WI38 (cell line): Measurements from ENCODE around the gene MRM1.
A peak's percentile ranks its signal among the peaks of the same experiment; 100 is the strongest.
"Not testable (repeated sequence)": the region's sequence is repeated elsewhere in the genome, so short reads cannot be mapped to it uniquely, and the experiment has no call there.

ENCODE experiments used
- H3K4me3 ChIP-seq: 2 replicates; pipeline ENCODE4 v1.5.1; 2011; ENCODE audit warnings: low read depth, mild to moderate bottlenecking, control low read depth, low read length
- CTCF ChIP-seq: IDR thresholded peaks from 2 replicates; pipeline ENCODE4 v1.5.1; 2012; ENCODE audit warnings: low read depth, mild to moderate bottlenecking, control low read depth, low read length

The MRM1 gene

GRCh38 chr17:36602030-36602748 lies 806 bp downstream of the MRM1 start:
- TF ChIP-seq CTCF: no peak
- H3K4me3 ChIP-seq: peak overlapping the region; percentile 88

- TF ChIP-seq CTCF: peak; percentile 74
Observed at GRCh38 chr17:36602924-36603384, 1.6 kb downstream of the MRM1 start.

GRCh38 chr17:36605028-36605427 lies 3.6 kb downstream of the MRM1 start:
- H3K4me3 ChIP-seq: not testable (repeated sequence)

More at GRCh38 chr17:36602924-36603384, 1.6 kb downstream of the MRM1 start:
- H3K4me3 ChIP-seq: peak overlapping the region; percentile 88

DNA sequence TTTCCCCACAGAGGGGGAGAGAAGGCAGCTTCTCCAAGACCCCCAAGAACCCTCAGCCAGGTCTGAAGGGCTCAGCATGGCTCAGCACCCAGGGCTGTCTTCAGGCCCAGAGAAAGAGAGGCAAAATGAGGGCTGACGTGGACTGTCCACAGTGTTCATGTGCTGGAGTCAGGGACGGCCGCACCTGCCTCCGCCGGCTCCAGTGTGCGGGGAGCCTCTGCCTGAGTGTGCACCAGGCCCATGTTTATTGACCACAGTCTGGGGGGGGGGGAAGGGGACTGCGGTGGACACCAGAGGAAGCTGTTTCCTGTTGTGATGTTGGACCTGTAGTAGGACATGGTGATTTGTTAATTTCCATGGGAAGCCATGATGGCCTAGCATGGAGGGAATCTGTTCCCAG lies 6.9 kb downstream of the MRM1 start:
- no peak for TF ChIP-seq CTCF
- no peak overlapping the region for H3K4me3 ChIP-seq

DNA sequence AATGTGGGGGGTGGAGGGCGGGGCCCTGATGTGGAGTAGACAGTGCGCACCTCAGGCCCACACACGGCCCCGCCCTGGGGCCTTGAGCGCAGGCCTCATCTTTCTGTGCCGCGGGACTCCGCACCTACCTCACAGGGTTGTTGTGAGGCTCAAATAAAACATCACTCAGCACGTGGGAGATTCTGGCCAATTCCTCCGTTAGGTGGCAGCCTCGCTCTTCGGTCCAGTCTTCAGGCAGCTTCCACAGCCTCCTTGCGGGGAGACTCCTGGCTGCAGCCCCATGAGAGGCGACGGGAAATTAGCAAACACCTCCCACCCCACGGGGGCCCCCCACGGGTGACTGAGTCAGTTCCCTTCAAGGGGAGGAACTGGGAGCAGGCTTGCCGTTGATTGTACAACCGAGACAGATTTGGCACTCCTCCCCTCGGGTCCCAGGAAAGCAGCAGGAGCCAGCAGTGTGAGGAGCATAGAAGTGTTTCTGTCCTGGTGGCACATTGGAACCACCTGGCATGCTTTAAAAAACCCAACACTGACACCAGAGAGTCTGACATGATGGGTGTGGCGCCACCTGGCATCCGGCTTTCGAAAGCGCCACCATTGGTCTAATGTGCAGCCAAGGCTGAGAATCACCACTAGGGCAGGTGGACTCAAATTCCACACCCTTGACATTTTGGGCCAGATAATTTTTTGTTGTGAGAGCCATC lies 7.6 kb downstream of the MRM1 start:
- no peak overlapping the region for H3K4me3 ChIP-seq
- TF ChIP-seq CTCF: peak; percentile 29

- no peak for TF ChIP-seq CTCF
- no peak overlapping the region for H3K4me3 ChIP-seq
Observed at GRCh38 chr17:36609498-36609862, 8.1 kb downstream of the MRM1 start.

DNA sequence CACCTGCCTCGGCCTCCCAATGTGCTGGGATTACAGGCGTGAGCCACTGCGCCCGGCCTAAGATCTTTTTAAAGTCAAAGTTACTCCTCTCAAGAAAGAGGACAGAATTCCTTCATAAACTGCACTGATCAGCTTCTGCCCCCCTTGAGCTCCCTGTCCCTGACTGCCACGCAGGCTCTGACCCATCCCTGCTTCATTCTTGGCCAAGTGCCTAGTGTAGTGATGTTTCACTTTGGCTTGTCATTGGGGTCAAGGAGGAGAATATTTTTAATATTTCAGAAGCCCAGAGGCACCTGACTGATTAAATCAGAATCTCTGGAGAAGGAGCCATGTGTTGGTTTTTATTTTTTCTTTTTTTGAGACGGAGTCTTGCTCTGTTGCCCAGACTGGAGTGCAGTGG lies 9.1 kb downstream of the MRM1 start:
- H3K4me3 ChIP-seq: no peak overlapping the region
- TF ChIP-seq CTCF: no peak
